ENCODE results near the gene NFATC2IP.
"Not testable (repeated sequence)": the region's sequence is repeated elsewhere in the genome, so short reads cannot be mapped to it uniquely, and the experiment has no call there.

The NFATC2IP gene

DNA sequence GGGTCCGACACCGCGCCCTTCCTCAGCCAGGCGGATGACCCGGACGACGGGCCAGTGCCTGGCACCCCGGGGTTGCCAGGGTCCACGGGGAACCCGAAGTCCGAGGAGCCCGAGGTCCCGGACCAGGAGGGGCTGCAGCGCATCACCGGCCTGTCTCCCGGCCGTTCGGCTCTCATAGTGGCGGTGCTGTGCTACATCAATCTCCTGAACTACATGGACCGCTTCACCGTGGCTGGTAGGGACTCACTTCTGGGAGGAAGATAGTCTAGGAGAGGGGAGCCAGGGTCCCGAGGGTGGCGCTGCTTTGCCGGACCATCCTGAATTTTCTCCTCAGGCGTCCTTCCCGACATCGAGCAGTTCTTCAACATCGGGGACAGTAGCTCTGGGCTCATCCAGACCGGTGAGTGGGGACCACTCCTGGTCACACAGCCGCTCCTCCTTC lies 24.4 kb downstream of the NFATC2IP start:
- no peak for DNase-seq

DNA sequence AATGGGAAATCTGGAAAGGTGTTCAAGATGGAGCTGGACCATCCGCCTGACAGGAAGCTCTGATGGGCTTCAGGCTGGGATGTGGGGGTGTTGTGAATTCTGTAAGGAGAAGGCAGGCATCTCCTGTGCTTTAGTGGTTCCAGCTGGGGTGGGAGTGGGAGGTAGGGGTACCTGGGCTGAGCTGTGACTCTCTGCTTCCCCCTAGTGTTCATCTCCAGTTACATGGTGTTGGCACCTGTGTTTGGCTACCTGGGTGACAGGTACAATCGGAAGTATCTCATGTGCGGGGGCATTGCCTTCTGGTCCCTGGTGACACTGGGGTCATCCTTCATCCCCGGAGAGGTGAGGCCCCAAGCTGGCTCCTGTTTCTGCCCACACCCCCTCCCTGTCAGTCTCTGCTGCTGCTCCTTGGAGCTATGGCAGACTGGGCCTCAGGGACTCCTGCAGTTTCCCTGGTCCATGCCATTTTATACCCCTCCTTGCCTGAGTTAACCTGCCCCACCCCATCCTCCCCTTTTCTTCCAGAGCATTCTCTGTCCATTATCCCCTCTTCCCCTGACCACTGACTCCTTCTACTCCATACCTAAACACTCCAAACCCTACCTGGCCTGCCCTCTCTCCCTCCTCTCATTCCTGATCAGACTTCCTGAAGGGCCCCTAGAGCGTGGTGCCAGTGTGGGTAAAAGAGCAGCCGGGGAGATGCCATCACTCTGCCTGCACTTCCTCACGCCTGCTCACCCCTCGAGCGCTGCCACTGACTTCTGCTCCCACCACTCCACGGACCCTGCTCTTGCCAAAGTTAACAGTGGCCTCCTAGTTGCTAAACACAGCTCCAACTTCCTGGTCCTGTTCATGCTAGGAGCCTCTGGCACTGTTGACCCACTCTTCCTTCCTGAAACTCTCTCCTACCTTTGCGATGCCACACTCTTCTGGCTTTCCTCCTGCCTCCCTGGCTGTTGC lies 27.2 kb downstream of the NFATC2IP start:
- DNase-seq = peak; percentile 24

DNA sequence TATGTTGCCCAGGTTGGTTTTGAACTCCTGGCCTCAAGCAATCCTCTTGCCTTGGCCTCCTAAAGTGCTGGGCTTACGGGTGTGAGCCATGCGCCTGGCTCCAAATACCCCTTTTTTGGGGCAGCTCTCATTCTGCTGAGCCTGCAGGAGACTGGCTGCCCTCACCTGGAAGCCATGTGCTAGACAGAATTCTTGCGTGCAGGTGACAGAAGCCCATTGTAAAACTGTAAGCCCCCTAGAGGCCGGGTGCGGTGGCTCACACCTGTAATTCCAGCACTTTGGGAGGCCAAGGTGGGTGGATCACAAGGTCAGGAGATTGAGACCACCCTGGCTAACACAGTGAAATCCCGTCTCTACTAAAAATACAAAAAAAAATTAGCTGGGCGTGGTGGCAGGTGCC lies 29.6 kb downstream of the NFATC2IP start:
- DNase-seq = not testable (repeated sequence)

DNA sequence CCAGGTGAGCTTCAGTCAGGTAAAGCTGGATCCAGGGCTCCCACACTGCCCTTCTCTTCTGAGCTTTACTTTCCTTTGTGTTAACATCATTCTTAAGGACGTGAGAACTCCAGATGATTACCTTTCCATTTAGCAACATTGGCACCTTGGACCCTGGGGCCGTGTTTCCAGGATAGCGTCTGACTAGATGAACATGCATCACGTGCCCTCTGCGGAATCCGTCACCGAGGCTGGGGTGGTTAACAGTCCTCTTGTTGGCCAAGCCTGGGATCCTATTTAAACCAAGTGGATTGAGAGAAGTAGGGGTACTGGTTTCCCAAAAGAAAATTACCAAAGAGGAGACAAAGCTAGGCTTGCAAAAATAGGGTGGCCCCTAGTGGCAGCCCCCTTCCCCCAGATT lies 30.2 kb downstream of the NFATC2IP start:
- no peak for DNase-seq

DNA sequence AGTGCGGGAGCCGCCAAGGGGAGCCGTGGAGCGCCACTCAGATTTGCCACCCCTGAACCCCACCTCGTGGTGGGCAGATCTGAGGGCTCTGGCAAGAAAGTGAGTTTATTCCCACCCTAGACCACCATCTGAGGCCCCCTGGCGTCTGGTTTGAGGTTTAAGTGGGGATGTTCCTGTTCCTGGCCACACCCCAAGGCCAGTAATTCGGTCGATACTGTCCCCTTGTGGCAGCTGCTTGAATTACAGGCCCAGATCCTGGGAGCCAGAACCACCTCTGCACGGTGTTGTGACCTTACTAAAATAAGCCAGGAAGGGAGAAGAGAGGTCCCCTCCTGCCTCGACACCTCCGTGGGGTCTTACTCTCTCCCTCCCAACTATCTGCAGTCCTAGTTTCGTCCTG lies 30.8 kb downstream of the NFATC2IP start:
- no peak for DNase-seq

DNA sequence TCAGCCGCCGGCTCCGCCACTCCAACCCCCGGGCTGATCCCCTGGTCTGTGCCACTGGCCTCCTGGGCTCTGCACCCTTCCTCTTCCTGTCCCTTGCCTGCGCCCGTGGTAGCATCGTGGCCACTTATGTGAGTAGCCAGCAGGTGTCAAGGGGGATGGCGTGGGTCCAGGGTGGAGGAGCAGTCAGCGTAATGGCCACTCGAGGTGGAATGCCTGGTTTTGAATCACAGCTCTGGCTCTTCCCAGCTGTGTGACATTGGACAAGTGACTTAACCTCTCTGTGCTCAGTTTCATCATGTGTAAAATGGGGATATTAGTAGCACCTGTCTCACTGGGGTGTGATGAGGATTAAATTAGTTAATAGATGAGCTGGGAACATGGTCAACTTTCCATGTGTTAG lies 31.7 kb downstream of the NFATC2IP start:
- DNase-seq = no peak

DNA sequence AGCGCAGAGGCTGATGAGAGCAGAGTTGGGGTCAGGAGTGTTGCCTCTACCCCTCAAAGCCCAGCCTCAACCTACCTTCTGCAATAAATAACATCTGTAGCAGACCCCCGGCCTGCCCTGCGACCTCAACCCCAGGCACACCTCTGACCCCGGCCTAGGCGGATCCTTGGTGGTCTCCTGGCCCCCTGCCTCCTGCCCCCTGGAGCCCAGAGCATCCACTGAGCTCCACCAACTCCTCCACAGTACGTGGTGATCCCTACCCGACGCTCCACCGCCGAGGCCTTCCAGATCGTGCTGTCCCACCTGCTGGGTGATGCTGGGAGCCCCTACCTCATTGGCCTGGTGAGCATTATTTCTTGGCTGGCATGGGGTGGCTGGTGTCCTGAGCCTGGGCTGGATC lies 32.2 kb downstream of the NFATC2IP start:
- DNase-seq = no peak

DNA sequence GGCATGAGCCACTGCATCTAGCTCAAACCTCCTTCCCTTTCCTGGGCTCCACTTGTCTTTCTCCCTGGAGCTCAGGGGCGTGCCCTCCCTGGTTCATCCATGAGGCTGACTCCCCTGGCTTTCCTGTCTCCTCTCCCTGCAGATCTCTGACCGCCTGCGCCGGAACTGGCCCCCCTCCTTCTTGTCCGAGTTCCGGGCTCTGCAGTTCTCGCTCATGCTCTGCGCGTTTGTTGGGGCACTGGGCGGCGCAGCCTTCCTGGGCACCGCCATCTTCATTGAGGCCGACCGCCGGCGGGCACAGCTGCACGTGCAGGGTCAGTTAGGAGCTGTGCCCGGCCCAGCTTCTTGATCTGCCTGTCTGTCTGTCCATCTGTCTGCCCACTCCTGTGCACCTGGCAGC lies 32.9 kb downstream of the NFATC2IP start:
- DNase-seq = no peak

DNA sequence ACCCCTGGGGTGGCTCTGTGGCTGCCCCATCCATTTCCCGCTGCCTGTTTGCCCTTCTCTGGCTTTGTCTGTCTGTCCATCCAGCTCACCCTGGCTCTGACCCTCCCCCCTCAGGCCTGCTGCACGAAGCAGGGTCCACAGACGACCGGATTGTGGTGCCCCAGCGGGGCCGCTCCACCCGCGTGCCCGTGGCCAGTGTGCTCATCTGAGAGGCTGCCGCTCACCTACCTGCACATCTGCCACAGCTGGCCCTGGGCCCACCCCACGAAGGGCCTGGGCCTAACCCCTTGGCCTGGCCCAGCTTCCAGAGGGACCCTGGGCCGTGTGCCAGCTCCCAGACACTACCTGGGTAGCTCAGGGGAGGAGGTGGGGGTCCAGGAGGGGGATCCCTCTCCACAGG lies 33.4 kb downstream of the NFATC2IP start:
- no peak for DNase-seq

DNA sequence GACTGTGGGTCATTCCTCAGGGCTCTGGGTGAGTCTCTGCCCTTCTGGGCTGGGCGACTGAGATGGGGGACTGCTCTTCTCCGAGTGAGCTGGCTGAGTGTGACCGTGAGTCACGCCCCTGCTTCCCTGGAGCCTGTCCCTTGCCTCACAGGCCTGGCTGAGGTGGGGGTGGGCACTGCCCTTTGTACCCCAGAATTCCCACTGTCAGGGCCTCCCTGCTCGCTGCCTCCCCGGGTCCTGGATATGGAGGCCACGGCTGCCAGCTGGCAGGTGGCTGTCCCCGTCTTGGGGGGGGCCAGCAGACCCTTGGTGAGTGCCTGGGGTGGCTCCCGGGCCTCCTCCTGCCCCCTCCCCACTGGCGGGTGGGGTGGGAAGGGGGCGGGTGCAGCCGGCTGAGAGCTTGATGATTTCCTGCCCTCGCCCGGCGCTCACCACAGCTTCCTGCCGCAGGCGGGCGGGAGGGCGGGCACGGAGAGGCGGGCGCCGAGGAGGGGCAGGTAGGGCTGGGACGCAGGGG lies 33.9 kb downstream of the NFATC2IP start, which contains the start of gene LAT:
TSS of gene LAT (plus strand) at position 434 of the 517 bp plus-strand sequence. CDS start 366 bp downstream, outside the sequence.
- DNase-seq = no peak

DNA sequence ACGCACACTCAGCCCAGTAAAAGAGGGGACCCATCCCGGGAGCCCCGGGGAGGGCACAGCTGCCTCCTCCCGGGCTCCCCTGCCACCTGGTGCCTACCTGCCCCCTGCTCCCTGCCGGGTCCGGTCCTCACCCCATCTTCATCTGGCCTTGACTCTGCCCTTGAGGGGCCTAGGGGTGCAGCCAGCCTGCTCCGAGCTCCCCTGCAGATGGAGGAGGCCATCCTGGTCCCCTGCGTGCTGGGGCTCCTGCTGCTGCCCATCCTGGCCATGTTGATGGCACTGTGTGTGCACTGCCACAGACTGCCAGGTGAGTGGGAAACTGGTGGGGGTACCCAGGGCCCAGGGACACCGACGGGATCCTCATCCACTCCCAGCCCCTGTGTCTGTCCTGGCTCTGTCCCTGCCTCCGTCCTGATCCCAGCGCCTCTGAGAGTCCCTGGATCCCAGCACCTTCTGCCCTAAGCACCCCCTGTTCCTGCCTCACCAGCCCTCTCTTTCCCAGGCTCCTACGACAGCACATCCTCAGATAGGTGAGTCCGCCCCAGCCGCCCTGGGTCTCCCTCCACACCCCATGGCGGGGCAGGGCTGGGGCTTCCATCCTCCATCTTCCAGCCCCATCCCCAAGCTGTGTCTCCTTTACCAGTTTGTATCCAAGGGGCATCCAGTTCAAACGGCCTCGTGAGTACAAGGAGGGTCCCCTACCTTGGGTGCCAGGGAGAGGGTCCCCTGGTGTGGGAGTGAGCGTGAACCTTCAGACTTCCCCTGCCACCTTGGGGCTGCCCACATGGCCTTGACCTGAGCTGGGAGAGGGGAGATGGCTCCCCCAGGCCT lies 34.7 kb downstream of the NFATC2IP start:
- DNase-seq = no peak

DNA sequence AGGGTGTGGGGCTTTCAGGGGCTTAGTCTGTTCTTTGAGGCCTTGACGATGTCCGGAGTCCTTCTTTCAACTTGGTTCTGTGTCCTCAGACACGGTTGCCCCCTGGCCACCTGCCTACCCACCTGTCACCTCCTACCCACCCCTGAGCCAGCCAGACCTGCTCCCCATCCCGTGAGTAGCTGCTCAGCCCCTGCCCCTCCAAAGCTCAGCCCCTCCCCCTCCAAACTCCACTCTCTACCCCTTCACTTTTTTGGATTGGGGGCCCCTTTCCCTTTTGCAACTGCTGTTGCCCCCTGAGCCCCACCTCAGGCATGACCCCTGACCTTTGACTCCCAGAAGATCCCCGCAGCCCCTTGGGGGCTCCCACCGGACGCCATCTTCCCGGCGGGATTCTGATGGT lies 35.3 kb downstream of the NFATC2IP start:
- DNase-seq = no peak

DNA sequence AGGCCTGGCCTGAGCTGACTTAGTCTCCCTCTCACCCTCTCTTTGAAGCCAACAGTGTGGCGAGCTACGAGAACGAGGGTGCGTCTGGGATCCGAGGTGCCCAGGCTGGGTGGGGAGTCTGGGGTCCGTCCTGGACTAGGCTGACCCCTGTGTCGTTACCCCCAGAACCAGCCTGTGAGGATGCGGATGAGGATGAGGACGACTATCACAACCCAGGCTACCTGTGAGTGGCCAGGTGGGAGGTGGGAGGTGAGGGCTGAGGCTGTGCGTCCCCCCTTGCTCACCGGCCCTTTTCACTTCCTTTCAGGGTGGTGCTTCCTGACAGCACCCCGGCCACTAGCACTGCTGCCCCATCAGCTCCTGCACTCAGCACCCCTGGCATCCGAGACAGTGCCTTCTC lies 35.8 kb downstream of the NFATC2IP start:
- DNase-seq = no peak

DNA sequence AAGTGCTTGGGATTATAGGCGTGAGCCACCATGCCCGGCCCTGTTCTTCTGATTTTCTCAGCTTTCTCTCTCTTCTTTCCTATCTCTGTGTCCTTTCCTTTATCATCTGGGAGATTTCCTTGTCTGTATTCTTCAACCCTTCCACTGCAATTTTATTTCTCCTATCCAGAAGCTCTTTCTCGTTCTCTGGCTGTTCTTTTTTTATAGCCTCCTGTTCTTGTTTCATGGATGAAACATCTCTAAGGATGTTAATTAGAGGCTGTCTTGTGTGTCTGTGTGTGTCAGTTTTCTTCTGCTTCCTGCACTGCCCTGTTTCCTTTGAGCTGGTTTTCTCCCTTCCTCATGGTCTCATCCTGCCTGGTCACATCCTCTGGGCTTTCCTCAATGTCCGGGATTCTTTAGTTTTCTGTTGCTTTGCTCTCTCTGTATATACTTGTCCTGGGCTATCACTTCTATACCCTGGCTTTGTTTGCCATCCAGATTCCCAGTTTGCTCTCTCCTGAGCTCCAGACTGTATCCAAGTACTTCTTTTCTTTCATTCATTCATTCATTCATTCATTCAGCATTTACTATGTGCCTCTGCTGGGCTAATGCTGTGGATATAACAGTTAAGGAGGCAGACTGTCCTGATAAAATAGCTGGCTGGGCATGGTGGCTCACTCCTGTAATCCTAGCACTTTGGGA lies 36.6 kb downstream of the NFATC2IP start:
- no peak for DNase-seq

DNA sequence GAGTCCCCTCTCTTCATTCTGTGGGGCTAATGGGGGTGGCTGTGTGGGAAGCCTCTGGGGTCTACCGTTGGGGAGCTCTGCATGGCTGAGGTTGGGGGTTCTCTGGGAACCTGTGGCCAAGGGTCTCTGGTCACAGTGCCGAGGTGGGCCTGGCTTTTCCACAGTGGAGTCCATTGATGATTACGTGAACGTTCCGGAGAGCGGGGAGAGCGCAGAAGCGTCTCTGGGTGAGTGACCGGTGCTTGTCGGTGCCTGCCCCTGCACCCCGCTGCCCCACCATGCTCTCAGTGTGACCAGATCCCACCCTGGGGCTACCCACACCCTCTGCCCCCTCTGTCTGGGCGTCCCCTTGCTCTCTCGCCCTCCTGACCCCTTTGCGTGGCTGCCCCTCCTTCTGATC lies 38.6 kb downstream of the NFATC2IP start:
- no peak for DNase-seq

DNA sequence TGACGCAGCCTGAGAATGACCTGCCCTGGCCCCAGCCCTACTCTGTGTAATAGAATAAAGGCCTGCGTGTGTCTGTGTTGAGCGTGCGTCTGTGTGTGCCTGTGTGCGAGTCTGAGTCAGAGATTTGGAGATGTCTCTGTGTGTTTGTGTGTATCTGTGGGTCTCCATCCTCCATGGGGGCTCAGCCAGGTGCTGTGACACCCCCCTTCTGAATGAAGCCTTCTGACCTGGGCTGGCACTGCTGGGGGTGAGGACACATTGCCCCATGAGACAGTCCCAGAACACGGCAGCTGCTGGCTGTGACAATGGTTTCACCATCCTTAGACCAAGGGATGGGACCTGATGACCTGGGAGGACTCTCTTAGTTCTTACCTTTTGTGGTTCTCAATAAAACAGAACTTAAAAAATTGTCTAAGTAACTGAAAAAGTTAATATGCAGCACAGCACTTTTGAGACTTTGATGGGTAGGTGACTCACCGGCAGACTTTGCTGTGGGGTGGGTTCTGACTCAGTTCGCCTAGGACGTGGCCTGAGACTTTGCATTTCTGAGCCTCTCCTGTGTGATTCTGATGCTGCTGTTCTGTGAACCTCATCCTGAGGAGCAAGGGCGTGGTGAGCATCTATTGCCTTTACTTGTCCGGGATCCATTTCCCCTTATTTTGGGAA lies 39.8 kb downstream of the NFATC2IP start:
- DNase-seq = no peak

DNA sequence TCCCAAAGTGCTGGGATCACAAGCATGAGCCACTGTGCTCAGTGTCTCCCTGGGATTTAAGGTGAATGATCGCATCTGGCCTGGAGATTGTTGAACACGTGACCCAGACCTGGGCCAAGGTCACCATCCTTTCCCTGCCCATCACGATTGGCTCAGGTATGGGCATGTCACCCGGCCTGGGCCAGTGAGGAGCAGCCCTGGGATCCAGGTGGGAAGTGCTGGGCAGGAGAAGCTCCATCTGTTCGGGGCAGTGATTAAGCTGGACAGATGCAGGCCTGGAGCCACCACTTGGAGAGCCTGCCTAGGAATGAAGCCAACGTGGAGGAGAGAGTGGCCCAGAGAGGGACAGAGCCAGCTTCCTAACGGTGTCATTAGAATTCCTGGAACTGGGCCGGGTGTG lies 41.0 kb downstream of the NFATC2IP start:
- no peak for DNase-seq

DNA sequence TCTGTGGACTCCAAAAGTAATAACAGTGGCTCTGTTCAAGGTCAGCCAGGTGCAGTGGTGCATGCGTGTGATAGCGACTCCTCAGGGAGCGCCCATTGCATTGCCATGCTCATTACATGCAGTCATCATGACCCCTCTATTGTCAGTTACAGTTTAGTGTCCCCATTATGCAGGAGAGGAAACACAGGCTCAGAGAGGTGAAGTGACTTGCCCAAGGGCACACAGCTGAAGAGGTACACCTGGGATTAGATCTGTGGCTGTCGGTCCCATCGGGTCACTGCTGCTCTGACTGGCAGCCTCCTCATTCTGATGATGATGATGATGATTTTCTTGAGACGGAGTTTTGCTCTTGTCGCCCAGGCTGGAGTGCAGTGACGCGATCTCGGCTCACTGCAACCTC lies 41.8 kb downstream of the NFATC2IP start:
- DNase-seq = no peak

DNA sequence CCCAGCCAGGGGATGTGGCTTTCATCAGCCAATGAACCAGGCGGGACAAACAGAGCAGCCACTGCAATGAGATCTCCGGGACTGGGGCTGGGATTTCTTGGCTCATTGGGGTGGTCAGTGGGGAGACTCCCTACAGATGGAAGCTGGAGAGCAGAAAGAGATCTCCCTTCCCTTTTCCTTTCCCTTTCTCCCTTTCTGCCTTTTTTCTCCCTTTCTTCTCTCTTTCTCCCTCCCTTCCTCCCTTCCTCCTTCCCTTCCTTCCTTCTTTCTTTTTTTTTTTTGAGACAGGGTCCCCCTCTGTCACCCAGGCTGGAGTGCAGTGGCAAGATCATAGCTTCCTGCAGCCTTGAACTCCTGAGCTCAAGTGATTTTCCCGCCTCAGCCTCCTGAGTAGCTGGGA lies 48.1 kb downstream of the NFATC2IP start:
- no peak for DNase-seq

DNA sequence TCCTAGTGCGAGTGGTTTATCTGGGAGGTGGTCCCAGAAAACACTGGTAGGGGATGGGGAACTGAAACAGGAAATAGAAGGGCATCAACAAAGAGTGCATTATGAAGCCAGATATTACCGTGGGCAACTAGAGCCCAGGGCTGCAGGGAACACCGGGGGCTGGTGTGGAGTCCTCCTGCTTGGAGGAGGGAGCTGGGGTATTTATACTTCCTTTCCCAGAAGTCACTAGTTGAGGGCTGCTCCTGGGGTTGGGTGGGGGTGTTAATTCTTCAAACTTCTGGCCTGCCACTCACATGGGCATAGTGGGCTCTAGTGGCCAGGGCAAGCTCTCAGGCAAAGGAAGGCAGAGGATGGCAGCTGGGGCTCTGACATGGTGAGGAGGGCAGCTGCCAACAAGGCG lies 48.8 kb downstream of the NFATC2IP start:
- DNase-seq = no peak

DNA sequence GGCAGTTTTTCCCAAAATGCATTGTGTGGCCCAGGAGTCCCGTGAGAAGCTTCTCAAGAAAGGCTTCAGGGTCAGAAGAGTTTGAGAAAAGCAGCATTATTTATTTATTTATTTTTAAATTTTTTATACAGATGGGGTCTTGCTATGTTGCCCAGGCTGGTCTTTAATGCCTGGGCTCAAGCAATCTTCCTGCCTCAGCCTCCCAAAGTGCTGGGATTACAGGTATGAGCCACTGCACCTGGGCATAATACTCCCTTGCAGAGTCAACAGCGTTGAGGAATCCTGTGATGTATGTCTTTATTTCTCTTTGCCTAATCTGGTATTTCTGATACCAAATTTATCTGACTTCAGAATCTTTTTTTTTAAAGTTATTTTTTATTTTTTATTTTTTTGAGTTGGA lies 49.3 kb downstream of the NFATC2IP start:
- DNase-seq = no peak

DNA sequence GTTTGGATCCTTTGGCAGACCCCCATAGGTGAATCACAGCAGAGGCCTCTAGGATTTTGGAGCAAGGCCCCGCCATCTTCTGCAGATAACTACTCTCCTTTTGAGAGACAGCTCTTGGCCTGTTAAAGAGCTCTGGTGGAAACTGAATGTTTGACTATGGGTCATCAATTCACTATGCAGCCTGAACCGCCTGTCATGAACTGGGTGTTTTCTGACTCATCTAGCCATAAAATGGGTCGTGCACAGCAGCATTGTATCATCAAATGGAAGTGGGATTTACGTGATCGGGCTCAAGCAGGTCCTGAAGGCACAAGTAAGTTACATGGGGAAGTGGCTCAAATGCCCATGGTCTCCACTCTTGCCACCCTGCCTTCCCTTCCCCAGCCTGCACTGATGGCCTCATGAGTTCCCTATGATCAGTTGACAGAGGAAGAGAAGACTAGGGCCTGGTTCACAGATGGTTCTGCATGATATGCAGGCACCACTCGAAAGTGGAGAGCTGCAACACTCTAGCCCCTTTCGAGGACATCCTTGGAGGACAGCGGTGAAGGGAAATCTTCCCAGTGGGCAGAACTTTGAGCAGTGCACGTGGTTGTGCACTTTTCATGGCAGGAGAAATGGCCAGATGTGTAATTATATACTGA lies 53.9 kb downstream of the NFATC2IP start:
- not testable (repeated sequence) for DNase-seq
